SK-N-MC (cell line): Measurements from ENCODE around the gene SDSL.

Source experiments
- DNase-seq: peaks from one replicate; pipeline ENCODE4 v3.0.0-alpha.2; 2011; ENCODE audit warnings: low read depth, low spot score
- H3K27ac ChIP-seq: fragments of 200-600 bp; sonication (generic); 2 replicates; pipeline ENCODE4 v1.5.1; 2016; ENCODE audit warnings: mixed run types
- H3K36me3 ChIP-seq: fragments of 200-600 bp; sonication (generic); 2 replicates; pipeline ENCODE4 v1.6.1; 2017; ENCODE audit warnings: antibody characterized with exemption, low read length, mixed read lengths; ENCODE audit not compliant: insufficient read depth
- H3K4me3 ChIP-seq: fragments of 200-600 bp; sonication (generic); 2 replicates; pipeline ENCODE4 v1.5.1; 2016
- H3K9ac ChIP-seq: fragments of 200-600 bp; sonication (generic); 2 replicates; pipeline ENCODE4 v1.8.0; 2017; ENCODE audit warnings: mixed run types, mixed read lengths; ENCODE audit not compliant: insufficient read length
- H3K9me3 ChIP-seq: fragments of 200-600 bp; sonication (generic); 2 replicates; pipeline ENCODE4 v1.6.1; 2017; ENCODE audit warnings: low read depth, mild to moderate bottlenecking, antibody characterized with exemption, low read length, moderate library complexity, mixed read lengths
- EZH2 ChIP-seq: fragments of 200-600 bp; sonication (generic); IDR thresholded peaks from one replicate; pipeline ENCODE4 v1.6.1; 2017; ENCODE audit warnings: antibody characterized with exemption
- FOXP2 ChIP-seq: optimal IDR thresholded peaks from 2 replicates; pipeline ENCODE3; 2011; ENCODE audit warnings: mild to moderate bottlenecking, moderate library complexity; ENCODE audit not compliant: insufficient read depth; ENCODE audit errors: extremely low read length, control extremely low read depth
- POLR2AphosphoS5 ChIP-seq: IDR thresholded peaks from 2 replicates; pipeline ENCODE4 v1.6.1; 2012; ENCODE audit warnings: mild to moderate bottlenecking, low read depth, low read length, borderline replicate concordance

Gene SDSL

GRCh38 chr12:113398346-113399290 lies 23.6 kb upstream of the SDSL start:
- no peaks in the 10 kb centered on the region for H3K36me3 ChIP-seq
- TF ChIP-seq POLR2AphosphoS5 (no peak), FOXP2 (no peak), EZH2 (no peak)

GRCh38 chr12:113399490-113399889 lies 22.7 kb upstream of the SDSL start:
- no peak overlapping the region for H3K27ac ChIP-seq
- no peaks in the 10 kb centered on the region for H3K9me3 ChIP-seq
- H3K9ac ChIP-seq: no peak overlapping the region
- no peaks in the 10 kb centered on the region for H3K36me3 ChIP-seq
- DNase-seq: no peak
- H3K4me3 ChIP-seq: no peak overlapping the region
- no peak for TF ChIP-seq FOXP2
- TF ChIP-seq EZH2: no peak
- no peak for TF ChIP-seq POLR2AphosphoS5

More at GRCh38 chr12:113398346-113399290, 23.6 kb upstream of the SDSL start:
- no peak for DNase-seq
- H3K4me3 ChIP-seq: no peak overlapping the region
- H3K9ac ChIP-seq: no peak overlapping the region
- H3K27ac ChIP-seq: no peak overlapping the region
- no peaks in the 10 kb centered on the region for H3K9me3 ChIP-seq

GRCh38 chr12:113400362-113400761 lies 21.8 kb upstream of the SDSL start:
- no peaks in the 10 kb centered on the region for H3K36me3 ChIP-seq
- H3K4me3 ChIP-seq: no peak overlapping the region

GRCh38 chr12:113401066-113402000 lies 20.8 kb upstream of the SDSL start:
- Histone ChIP-seq H3K4me3 (no peak overlapping the region), H3K27ac (no peak overlapping the region), H3K9me3 (no peaks in the 10 kb centered on the region), H3K36me3 (no peaks in the 10 kb centered on the region), H3K9ac (no peak overlapping the region)
- no peak for DNase-seq
- no peak for TF ChIP-seq POLR2AphosphoS5
- no peak for TF ChIP-seq EZH2
- TF ChIP-seq FOXP2: no peak

More at GRCh38 chr12:113400362-113400761, 21.8 kb upstream of the SDSL start:
- no peaks in the 10 kb centered on the region for H3K9me3 ChIP-seq
- no peak overlapping the region for H3K27ac ChIP-seq
- DNase-seq: no peak
- no peak overlapping the region for H3K9ac ChIP-seq
- TF ChIP-seq POLR2AphosphoS5 (no peak), EZH2 (no peak), FOXP2 (no peak)

GRCh38 chr12:113402586-113403260 lies 19.5 kb upstream of the SDSL start:
- Histone ChIP-seq H3K9ac (no peak overlapping the region), H3K4me3 (no peak overlapping the region), H3K27ac (no peak overlapping the region), H3K9me3 (no peaks in the 10 kb centered on the region), H3K36me3 (no peaks in the 10 kb centered on the region)
- TF ChIP-seq EZH2 (no peak), FOXP2 (no peak), POLR2AphosphoS5 (no peak)
- no peak for DNase-seq

- DNase-seq: no peak
- no peaks in the 10 kb centered on the region for H3K36me3 ChIP-seq
- no peak within 1 kb of the TSS for H3K27ac ChIP-seq
- no peak within 1 kb of the TSS for H3K9ac ChIP-seq
- TF ChIP-seq EZH2 (no peak), POLR2AphosphoS5 (no peak), FOXP2 (no peak)
- no peak within 1 kb of the TSS for H3K4me3 ChIP-seq
- no peaks in the 10 kb centered on the region for H3K9me3 ChIP-seq
Measured at GRCh38 chr12:113403435-113404415, 18.5 kb upstream of the SDSL start, which contains the start of gene SDS. Gene SDS (minus strand): TSS chr12:113403887. CDS start chr12:113399708, 4,179 bp downstream.

GRCh38 chr12:113405694-113406093 lies 16.5 kb upstream of the SDSL start:
- Histone ChIP-seq H3K27ac (no peak overlapping the region), H3K9me3 (no peaks in the 10 kb centered on the region), H3K36me3 (no peaks in the 10 kb centered on the region), H3K9ac (no peak overlapping the region), H3K4me3 (no peak overlapping the region)
- DNase-seq: no peak
- TF ChIP-seq POLR2AphosphoS5: no peak
- TF ChIP-seq EZH2: no peak
